DMS114 treated with DMSO at 0.1 percent for 48 hours (cell line): Measurements from ENCODE around the gene CLDN34.

Experiments
- DNase-seq: peaks from one replicate; lab custom pipeline; 2025; ENCODE audit not compliant: unreplicated experiment; lab: John Stamatoyannopoulos, UW

The CLDN34 gene

GRCh38 chrX:9980401-9980800, 13.2 kb downstream of the CLDN34 start:
- DNase-seq: no peak

DNA sequence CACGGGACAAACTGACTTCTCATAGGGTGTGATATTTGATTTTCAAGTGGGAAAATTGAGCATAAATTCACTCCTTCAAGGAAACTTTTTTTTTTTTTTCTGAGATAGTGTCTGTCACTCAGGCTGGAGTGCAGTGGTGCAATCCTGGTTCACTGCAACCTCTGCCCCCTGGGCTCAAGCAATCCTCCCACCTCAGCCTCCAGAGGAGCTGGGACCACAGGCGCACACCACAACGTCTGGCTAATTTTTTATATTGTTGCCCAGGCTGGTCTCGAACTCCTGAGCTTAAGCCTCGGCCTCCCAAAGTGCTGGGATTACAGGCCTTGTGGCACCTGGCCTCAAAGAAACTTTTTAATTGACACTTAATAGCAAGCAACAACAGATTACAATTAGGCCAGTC, 13.8 kb downstream of the CLDN34 start:
- no peak for DNase-seq

DNA sequence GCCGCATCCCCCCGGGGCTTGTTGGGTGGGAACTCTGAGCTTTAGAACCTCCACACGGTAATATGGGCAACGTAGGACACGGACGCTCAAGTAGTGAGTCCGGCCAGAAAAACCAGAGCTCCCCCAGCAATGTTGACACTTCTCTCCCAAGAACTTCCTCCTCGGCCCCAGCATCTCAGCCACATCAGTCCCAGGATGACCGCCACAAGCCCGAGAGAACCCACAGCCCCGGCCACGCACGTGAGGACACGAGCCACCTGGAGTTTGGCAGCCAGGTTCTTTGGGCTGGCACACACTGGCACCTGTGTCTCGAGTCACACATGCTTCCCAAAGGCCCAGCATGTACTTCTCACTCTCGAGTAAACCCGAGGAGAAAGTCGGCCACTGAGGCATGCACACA, 16.3 kb downstream of the CLDN34 start:
- DNase-seq: no peak

- no peak for DNase-seq
Observed at GRCh38 chrX:9983846-9984245, 16.7 kb downstream of the CLDN34 start.

GRCh38 chrX:9988762-9989161, 21.6 kb downstream of the CLDN34 start:
- DNase-seq: peak; percentile 22

DNA sequence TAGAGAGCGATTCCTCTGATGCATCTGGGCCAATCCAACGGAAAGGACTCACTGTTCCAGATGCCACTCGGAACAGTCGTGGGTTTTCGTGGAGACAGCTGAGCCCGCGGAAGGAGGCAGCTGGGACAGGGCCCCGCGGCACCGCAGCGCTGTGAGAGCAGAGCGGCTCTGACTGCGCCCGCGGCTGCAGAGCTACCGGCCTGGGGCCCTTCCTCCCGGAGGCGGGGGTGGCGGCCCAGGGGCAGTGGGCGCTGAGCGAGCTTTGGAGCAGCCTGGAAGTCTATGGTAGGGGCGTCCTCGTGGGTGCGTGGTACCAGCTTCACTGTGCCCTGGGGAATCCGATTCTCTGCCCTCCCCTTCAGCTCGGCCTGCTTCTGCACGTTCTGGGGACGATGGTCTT, 24.9 kb downstream of the CLDN34 start:
- no peak for DNase-seq

DNA sequence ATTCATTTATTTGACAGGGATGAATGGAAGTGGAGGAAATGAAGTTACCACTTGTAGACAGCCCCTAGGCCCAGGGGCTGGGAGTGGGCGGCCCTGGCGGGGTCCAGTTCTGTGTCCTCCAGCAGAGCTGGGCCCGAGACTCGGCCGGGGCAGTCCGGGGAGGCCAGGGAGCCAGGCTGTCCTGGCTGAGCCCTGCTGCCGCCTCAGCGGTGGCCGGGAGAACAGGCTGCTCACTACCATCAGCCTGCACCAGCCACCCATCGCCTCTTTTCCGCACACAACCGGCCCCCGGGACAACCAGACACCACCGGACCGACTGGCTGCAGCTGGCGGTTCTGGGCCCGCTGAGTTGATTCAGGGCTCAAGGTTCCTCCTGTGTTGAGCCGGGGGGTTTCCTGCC, 25.6 kb downstream of the CLDN34 start:
- DNase-seq: no peak

DNA sequence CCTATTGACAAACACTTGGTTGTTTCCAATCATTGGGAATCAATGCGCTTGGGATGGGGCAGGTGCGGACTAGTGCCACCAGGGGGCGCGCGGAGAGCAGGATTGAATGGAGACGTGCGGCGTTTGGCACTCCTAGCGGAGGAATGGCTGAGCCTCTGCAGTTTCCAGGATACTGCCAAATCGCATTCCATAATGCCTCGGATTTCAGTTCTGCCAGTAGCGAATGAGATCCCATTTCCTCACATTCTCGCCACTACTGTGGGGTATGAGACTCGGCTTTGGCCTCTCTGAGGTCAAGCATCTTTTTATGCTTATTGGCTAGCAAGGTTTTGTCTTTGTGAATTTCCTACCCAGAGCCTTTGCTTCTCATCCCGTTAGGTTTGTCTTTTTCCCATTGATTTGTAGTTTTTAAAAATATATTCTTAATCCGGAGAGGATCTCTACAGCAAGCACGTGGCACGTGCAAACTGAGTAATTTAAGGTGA, 28.7 kb downstream of the CLDN34 start:
- peak; percentile 27 for DNase-seq

- no peak for DNase-seq
Observed at GRCh38 chrX:9997041-9997440, 29.9 kb downstream of the CLDN34 start.

- DNase-seq: no peak
Observed at GRCh38 chrX:9997524-9997923, 30.4 kb downstream of the CLDN34 start.

GRCh38 chrX:10001496-10001895, 34.3 kb downstream of the CLDN34 start:
- no peak for DNase-seq

GRCh38 chrX:10004832-10005475, 37.8 kb downstream of the CLDN34 start:
- DNase-seq: no peak

GRCh38 chrX:10006086-10006485, 38.9 kb downstream of the CLDN34 start:
- DNase-seq: no peak

GRCh38 chrX:10006770-10007169, 39.6 kb downstream of the CLDN34 start:
- no peak for DNase-seq

DNA sequence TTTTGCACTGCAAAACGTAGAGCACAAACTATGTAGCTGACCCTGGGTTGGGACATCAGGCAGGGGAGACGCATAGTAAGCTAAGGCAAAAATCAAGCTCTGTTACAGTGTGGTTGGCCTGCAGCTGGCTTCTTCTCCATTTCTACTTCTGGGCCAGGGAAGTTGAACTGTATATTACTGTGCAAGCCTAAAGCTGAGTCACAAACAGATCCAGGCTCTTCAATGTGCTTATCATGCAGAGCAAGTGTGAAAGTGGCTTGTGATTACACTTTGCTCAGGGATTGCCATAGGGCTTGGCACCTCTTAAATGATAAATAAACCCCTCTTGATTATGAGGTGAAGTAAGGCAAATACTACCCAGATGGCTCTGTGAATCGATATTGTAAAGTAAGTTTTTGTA, 40.5 kb downstream of the CLDN34 start:
- DNase-seq: no peak

DNA sequence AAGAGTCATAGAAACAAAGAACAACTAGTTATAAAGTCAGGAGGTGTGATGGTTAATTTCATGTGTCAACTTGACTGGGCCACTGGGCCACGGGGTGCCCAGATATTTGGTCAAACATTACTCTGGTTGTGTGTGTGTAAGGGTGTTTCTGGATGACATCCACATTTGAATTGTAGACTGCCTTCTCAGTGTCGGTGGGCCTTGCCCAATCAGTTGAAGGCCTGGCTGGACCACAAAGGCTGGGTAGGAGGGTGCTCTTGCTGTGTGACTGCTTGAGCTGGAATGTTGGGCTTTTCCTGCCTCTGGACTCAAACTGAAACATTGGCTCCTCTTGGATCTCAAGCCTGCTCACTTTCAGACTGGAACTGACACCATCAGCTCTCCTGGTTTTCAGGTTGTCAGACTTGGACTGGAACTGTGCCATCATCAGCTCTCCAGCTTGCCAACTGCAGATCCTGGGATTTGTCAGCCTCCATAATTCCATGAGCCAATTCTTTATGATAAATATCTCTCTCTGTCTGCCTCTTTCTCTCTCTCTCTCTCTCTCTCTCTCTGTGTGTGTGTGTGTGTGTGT, 41.4 kb downstream of the CLDN34 start:
- DNase-seq: no peak

- no peak for DNase-seq
Observed at GRCh38 chrX:10009741-10010140, 42.6 kb downstream of the CLDN34 start.

DNA sequence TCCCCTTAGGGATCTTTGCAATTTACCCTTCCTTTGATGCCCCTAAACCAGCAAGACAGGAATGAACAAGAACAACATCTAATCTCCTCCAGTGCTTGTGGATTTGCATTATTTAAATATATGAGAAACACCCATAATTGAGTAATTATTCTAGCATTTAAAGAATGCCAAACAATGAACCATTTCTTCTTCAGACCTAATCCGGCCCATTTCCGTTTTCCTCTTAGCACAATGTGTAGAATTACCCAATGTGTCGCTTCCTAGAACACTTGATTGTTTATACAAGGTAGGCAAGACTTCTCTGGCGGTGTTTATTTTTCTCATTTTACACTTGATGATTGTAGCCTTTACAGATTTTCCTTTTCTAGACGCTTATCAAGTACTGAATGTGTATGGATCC, 43.5 kb downstream of the CLDN34 start:
- DNase-seq: no peak

DNA sequence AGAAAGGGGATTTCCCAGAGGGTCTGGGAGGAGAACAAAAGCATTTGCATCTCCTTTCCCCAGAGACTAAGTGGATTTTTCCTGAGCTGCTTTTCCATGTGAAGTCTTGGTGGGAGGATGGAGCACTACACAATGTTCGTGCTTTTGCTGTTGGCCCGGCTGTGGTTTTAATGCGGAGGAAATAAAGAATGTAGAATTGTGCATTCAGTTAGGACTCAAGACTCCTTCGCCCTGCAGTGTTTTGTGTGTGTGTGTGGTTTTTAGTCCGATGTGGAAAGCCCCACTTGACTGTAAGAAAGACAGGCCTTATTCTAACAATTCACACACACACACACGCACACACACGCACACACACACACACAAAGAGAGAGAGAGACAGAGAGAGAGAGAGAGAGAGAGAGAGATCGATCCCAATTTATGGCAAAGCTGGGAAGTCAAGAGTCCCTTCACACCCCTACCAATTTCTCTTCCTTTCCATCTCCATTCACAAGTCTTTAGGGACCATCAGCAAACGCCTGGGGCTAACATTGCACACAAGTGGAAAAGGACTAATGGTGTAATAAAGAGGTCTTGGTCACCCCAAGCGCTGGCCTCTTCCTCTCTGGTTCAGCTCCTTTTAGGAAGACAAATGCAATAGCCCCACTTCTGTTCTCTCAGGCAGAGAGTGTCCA, 44.2 kb downstream of the CLDN34 start:
- no peak for DNase-seq

DNA sequence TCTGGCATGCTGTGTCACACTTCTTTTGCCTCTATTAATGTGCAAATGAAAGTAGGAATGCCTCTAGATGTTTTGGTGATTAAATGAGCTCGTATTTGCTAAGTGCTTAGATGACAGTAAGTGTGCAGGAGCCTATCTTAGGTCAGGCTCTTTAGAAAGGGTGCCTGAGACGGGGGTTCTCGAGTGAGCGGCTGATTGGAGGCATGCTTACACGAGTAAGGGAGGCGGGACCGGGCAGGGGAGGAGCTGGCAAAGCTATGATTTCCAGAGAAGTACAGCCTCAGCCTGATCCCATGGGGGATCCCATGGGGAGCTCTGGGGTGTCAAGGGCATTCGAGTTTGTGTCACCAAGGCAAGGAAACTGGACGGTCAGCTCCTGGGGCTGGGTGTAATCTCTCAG, 44.8 kb downstream of the CLDN34 start:
- DNase-seq: no peak

GRCh38 chrX:10014462-10015354, 47.5 kb downstream of the CLDN34 start:
- peak; percentile 42 for DNase-seq

DNA sequence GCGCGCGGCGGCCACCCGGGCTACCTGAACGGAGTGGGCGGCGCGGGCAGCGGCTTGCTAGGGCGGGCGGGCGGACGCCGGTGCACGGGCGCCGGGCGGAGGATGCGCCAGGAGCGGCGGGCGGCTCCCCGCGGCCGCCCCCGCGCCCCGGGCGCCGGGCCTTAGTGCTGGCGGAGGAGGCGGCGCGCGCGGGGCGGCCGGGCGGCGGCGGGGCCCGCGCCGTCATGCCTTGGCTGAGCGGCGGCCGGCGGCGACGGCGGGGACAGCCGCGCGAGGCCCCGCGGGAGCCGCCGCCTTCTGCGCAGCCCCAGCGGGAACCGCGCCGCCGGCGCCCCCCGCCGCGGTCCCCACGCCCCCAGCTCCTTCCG, 48.2 kb downstream of the CLDN34 start:
- no peak for DNase-seq
